Daoy (cell line): ENCODE results near the gene CST1. TPM values are rescaled to one million over a fixed set of nuclear protein-coding genes. Genes with fewer than 3 reads are reported as not detected.
"Not testable (repeated sequence)": the region's sequence is repeated elsewhere in the genome, so short reads cannot be mapped to it uniquely, and the experiment has no call there.

Experiments used
- DNase-seq: peaks from one replicate; pipeline ENCODE4 v3.0.0-alpha.2; 2015; ENCODE audit warnings: low read depth
- total RNA-seq: library from RNA; depleted of rRNA; stranded (reverse); fragments of >200 nt; shearing (Covaris generic); gene quantifications from 2 replicates; pipeline ENCODE4 v1.2.3, GENCODE V29; 2014; rRNA removed

Gene CST1
- not detected in 2 replicates for total RNA-seq

GRCh38 chr20:23750786-23751185 is at the start of gene CST1:
CST1 (minus strand) TSS chr20:23750935; CDS start chr20:23750866, 69 bp downstream.
- not testable (repeated sequence) for DNase-seq

- DNase-seq, result not testable (repeated sequence)
These were observed 48.6 kb upstream of the CST1 start for GRCh38 chr20:23799216-23799847.

- no peak for DNase-seq
These were observed 44.8 kb upstream of the CST1 start for GRCh38 chr20:23795526-23795925.

- DNase-seq, result no peak
These were observed 44.1 kb upstream of the CST1 start for GRCh38 chr20:23794841-23795240.

GRCh38 chr20:23794065-23794464 is 43.3 kb upstream of the CST1 start:
- no peak for DNase-seq

GRCh38 chr20:23783447-23783846 is 32.7 kb upstream of the CST1 start:
- DNase-seq, result no peak

GRCh38 chr20:23782366-23782983 is 31.7 kb upstream of the CST1 start:
- DNase-seq, result no peak

- DNase-seq, result not testable (repeated sequence)
These were observed 27.9 kb upstream of the CST1 start for GRCh38 chr20:23778676-23779075.

GRCh38 chr20:23777380-23777779 is 26.6 kb upstream of the CST1 start:
- not testable (repeated sequence) for DNase-seq

GRCh38 chr20:23776067-23776771 is 25.5 kb upstream of the CST1 start:
- DNase-seq, result no peak

- no peak for DNase-seq
These were observed 23.3 kb upstream of the CST1 start for GRCh38 chr20:23774081-23774480.

GRCh38 chr20:23773579-23773978 is 22.8 kb upstream of the CST1 start:
- DNase-seq, result no peak

- no peak for DNase-seq
These were observed 22.4 kb upstream of the CST1 start for GRCh38 chr20:23773127-23773526.

GRCh38 chr20:23772074-23772473 is 21.3 kb upstream of the CST1 start:
- no peak for DNase-seq

GRCh38 chr20:23770384-23770783 is 19.6 kb upstream of the CST1 start:
- no peak for DNase-seq

GRCh38 chr20:23768520-23768919 is 17.8 kb upstream of the CST1 start:
- DNase-seq, result not testable (repeated sequence)

GRCh38 chr20:23766531-23766930 is 15.8 kb upstream of the CST1 start:
- no peak for DNase-seq

GRCh38 chr20:23765578-23765977 is 14.8 kb upstream of the CST1 start:
- DNase-seq, result no peak

GRCh38 chr20:23764630-23765029 is 13.9 kb upstream of the CST1 start:
- not testable (repeated sequence) for DNase-seq

GRCh38 chr20:23763345-23763744 is 12.6 kb upstream of the CST1 start:
- DNase-seq, result no peak

GRCh38 chr20:23759306-23759940 is 8.7 kb upstream of the CST1 start:
- no peak for DNase-seq

GRCh38 chr20:23756792-23757191 is 6.1 kb upstream of the CST1 start:
- DNase-seq, result not testable (repeated sequence)
